Measurements from ENCODE around the gene SLC34A3.

DNA sequence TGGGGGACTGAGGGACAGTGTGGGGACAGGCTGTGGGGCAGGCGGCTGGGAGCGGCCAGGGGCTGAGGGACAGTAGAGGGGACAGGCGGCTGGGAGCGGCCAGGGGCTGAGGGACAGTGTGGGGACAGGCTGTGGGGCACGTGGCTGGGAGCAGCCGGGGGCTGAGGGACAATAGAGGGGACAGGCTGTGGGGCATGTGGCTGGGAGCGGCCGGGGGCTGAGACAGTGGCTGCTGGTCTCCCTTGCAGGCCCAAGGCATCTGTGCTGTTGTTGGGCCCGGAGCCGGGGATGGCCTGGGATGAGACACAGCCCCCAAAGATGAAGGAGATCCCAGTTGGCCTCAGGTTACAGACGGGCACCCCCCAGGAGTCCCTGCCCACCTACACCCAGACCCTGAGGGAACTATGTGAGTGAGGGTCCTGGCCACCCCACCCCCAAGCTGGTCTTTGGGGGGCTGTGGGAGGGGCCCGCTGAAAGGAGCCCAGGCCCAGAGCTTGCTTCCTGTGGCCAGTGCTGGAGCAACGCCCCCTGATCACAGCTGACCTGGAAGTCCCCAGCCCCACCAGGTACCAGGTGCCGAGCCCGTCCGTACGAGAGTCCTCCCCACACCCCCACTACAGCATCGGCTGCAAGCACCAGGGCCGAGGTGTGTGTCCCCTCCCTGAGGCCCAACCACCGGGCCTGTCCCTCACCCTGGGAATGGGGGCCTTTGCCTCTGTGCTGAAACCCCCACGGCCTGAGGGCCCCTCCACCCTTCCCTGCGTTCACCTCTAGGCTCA is 21.0 kb downstream of the SLC34A3 start:
- TF ChIP-seq, protein P1, sequence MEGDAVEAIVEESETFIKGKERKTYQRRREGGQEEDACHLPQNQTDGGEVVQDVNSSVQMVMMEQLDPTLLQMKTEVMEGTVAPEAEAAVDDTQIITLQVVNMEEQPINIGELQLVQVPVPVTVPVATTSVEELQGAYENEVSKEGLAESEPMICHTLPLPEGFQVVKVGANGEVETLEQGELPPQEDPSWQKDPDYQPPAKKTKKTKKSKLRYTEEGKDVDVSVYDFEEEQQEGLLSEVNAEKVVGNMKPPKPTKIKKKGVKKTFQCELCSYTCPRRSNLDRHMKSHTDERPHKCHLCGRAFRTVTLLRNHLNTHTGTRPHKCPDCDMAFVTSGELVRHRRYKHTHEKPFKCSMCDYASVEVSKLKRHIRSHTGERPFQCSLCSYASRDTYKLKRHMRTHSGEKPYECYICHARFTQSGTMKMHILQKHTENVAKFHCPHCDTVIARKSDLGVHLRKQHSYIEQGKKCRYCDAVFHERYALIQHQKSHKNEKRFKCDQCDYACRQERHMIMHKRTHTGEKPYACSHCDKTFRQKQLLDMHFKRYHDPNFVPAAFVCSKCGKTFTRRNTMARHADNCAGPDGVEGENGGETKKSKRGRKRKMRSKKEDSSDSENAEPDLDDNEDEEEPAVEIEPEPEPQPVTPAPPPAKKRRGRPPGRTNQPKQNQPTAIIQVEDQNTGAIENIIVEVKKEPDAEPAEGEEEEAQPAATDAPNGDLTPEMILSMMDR (IDR thresholded peaks at IDR 0.05): no peak
- no peak for TF ChIP-seq POLR2AphosphoS5 (IDR thresholded peaks at IDR 0.05)
